Keratinocyte (primary cell): ENCODE measurements around the gene OVAAL. TPM values are rescaled to one million over a fixed set of nuclear protein-coding genes. Genes with fewer than 3 reads are reported as not detected.

Experiments used
- DNase-seq: peaks from one replicate; pipeline ENCODE4 v3.0.0-alpha.2; 2011; ENCODE audit warnings: low read depth, missing footprints, low spot score
- FAIRE-seq: peaks from 2 replicates; lab custom pipeline; 2011; peaks lifted over from hg19 to GRCh38; lab: Jason Lieb, UNC
- H2AFZ ChIP-seq: 2 replicates; pipeline ENCODE4 v1.6.0; 2012; ENCODE audit warnings: low read length, control low read depth, inconsistent platforms; ENCODE audit not compliant: control insufficient read depth
- H3K27ac ChIP-seq: 2 replicates; pipeline ENCODE4 v1.5.1; 2011; ENCODE audit warnings: low read length; ENCODE audit not compliant: control insufficient read depth, insufficient read depth
- H3K27me3 ChIP-seq: 3 replicates; pipeline ENCODE4 v1.6.0; 2011; ENCODE audit warnings: low read length; ENCODE audit not compliant: control insufficient read depth, insufficient read depth; ENCODE audit errors: extremely low read depth
- H3K36me3 ChIP-seq, 2 experiments: 2 replicates in 1 of 2; 3 replicates in 1 of 2; pipeline ENCODE4 v1.5.1; 2011; ENCODE audit warnings: low read length in 2 of 2, mild to moderate bottlenecking in 1 of 2; ENCODE audit not compliant: control insufficient read depth in 2 of 2, insufficient read depth in 2 of 2; ENCODE audit errors: extremely low read depth in 1 of 2
- H3K4me1 ChIP-seq: 3 replicates; pipeline ENCODE4 v1.5.1; 2011; ENCODE audit warnings: low read length; ENCODE audit not compliant: control insufficient read depth, insufficient read depth; ENCODE audit errors: extremely low read depth
- H3K4me2 ChIP-seq: 3 replicates; pipeline ENCODE4 v1.6.0; 2011; ENCODE audit warnings: low read depth, low read length; ENCODE audit not compliant: control insufficient read depth, insufficient read depth; ENCODE audit errors: extremely low read depth
- H3K4me3 ChIP-seq, 3 experiments: fragments of 200-600 bp in 1 of 3; sonication (generic) in 1 of 3; 2 replicates in 2 of 3; 3 replicates in 1 of 3; pipeline ENCODE4 v1.5.1; 2011 to 2016; ENCODE audit warnings: low read length in 3 of 3, mild to moderate bottlenecking in 3 of 3, control low read depth in 2 of 3, inconsistent platforms in 1 of 3, low read depth in 1 of 3, mixed read lengths in 1 of 3, mixed run types in 1 of 3, moderate library complexity in 1 of 3; ENCODE audit not compliant: control insufficient read depth in 2 of 3, insufficient read depth in 2 of 3; ENCODE audit errors: extremely low read depth in 1 of 3
- H3K79me2 ChIP-seq: 2 replicates; pipeline ENCODE4 v1.6.0; 2012; ENCODE audit warnings: low read length; ENCODE audit not compliant: control insufficient read depth, insufficient read depth
- H3K9ac ChIP-seq: 3 replicates; pipeline ENCODE4 v1.6.0; 2011; ENCODE audit warnings: low read length; ENCODE audit not compliant: control insufficient read depth, insufficient read depth; ENCODE audit errors: extremely low read depth
- H3K9me1 ChIP-seq: 3 replicates; pipeline ENCODE4 v1.6.0; 2011; ENCODE audit warnings: low read length; ENCODE audit not compliant: control insufficient read depth, insufficient read depth; ENCODE audit errors: extremely low read depth
- H3K9me3 ChIP-seq: 2 replicates; pipeline ENCODE4 v1.5.1; 2012; ENCODE audit warnings: low read depth, low read length; ENCODE audit not compliant: control insufficient read depth
- H4K20me1 ChIP-seq: 3 replicates; pipeline ENCODE4 v1.6.0; 2011; ENCODE audit warnings: low read length; ENCODE audit not compliant: control insufficient read depth, insufficient read depth; ENCODE audit errors: extremely low read depth
- CTCF ChIP-seq, 3 experiments: IDR thresholded peaks in 1 of 3; conservative IDR thresholded peaks in 1 of 3; optimal IDR thresholded peaks in 1 of 3; 2 replicates in 2 of 3; 3 replicates in 1 of 3; pipeline versions ENCODE3 to v1.5.1; 2011; ENCODE audit warnings: low read length in 3 of 3, mild to moderate bottlenecking in 3 of 3, moderate library complexity in 2 of 3, control low read depth in 1 of 3, inconsistent platforms in 1 of 3; ENCODE audit not compliant: insufficient read depth in 2 of 3; ENCODE audit errors: extremely low read depth in 1 of 3
- EZH2 ChIP-seq: IDR thresholded peaks from one replicate; pipeline ENCODE4 v1.6.1; 2012; ENCODE audit warnings: inconsistent platforms, mild to moderate bottlenecking, low read length, moderate library complexity
- dilution Hi-C: fragments of 300-500 bp; cut with MboI; formaldehyde crosslinking; loops from one replicate; pipeline ENCODE4 v1.7.0; 2020; ENCODE audit warnings: low sequenced_read_pairs; ENCODE audit not compliant: extremely low pct_ligation_motif_present
- polyA plus RNA-seq, 5 experiments: library from polyadenylated mRNA; depleted of rRNA in 3 of 5; stranded (reverse) in 3 of 5; stranded (forward) in 1 of 5; unstranded in 1 of 5; fragments of >200 nt; gene quantifications; 1 replicate in 1 of 5; 2 replicates in 3 of 5; 3 replicates in 1 of 5; pipeline versions ENCODE4 v1.2.1 to v1.2.3, GENCODE V29; 2011 to 2012; ENCODE audit warnings: missing spikeins in 2 of 5, low read depth in 1 of 5, low replicate concordance in 1 of 5

Gene OVAAL
- polyA plus RNA-seq, 1 donor (not counting 4 experiments of a cell fraction or from before 2014, with no cell fraction given), result not detected

DNA sequence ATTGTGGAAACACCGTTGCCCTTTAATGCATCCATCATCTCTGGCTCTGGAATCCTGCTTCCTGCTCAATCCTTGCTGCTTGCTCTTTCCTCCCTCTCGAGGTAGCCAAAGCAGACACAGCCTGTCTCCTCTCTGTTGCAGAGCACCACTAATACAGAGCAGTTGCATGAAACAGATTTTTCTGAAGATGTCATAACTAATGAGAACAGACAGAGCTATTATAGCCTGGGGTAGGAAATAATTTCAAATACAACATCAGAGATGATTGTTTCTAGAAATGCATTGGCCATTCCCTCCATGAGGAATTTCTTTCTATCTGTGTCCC, 33.1 kb upstream of the OVAAL start:
- no peak for DNase-seq
- H3K79me2 ChIP-seq, result no peaks in the 10 kb centered on the region
- no peaks in the 10 kb centered on the region for H3K9me1 ChIP-seq
- H3K36me3 ChIP-seq, result no peaks in the 10 kb centered on the region
- H3K4me1 ChIP-seq, result peaks cover 29% of the 10 kb centered on the region
- H3K4me3 ChIP-seq, result no peak overlapping the region
- H3K4me2 ChIP-seq, result no peak overlapping the region
- TF ChIP-seq CTCF (optimal IDR thresholded peaks at IDR 0.05 in 1 of 3, IDR thresholded peaks at IDR 0.05 in 1 of 3, conservative IDR thresholded peaks at IDR 0.05 in 1 of 3; ENCODE audit: extremely low read depth in 1 of 3, insufficient read depth in 2 of 3, low read length in 3 of 3), result no peak
- no peak for TF ChIP-seq EZH2
- no peak overlapping the region for H3K27ac ChIP-seq
- no peaks in the 10 kb centered on the region for H4K20me1 ChIP-seq
- H3K27me3 ChIP-seq, result no peaks in the 10 kb centered on the region
- H2AFZ ChIP-seq, result no peak overlapping the region
- H3K9me3 ChIP-seq, result no peaks in the 10 kb centered on the region
- dilution Hi-C loops, result no loop called here
- H3K9ac ChIP-seq, result no peak overlapping the region
- no peak for FAIRE-seq

- H3K79me2 ChIP-seq, result no peaks in the 10 kb centered on the region
- no peaks in the 10 kb centered on the region for H3K9me1 ChIP-seq
- FAIRE-seq (no peak), DNase-seq (no peak)
- no peak for TF ChIP-seq EZH2
- no peak for TF ChIP-seq CTCF (optimal IDR thresholded peaks at IDR 0.05 in 1 of 3, IDR thresholded peaks at IDR 0.05 in 1 of 3, conservative IDR thresholded peaks at IDR 0.05 in 1 of 3; ENCODE audit: extremely low read depth in 1 of 3, insufficient read depth in 2 of 3, low read length in 3 of 3)
- H3K9ac ChIP-seq, result no peak overlapping the region
- no peak overlapping the region for H3K27ac ChIP-seq
- no peaks in the 10 kb centered on the region for H4K20me1 ChIP-seq
- H3K27me3 ChIP-seq, result no peaks in the 10 kb centered on the region
- H3K9me3 ChIP-seq, result no peaks in the 10 kb centered on the region
- no peak overlapping the region for H3K4me2 ChIP-seq
- H2AFZ ChIP-seq, result no peak overlapping the region
- no peaks in the 10 kb centered on the region for H3K36me3 ChIP-seq
- H3K4me1 ChIP-seq, result peaks cover 20% of the 10 kb centered on the region
- no peak overlapping the region for H3K4me3 ChIP-seq
- dilution Hi-C loops, result no loop called here
These were observed 31.6 kb upstream of the OVAAL start for GRCh38 chr1:180527101-180527669.
